Melanocyte of skin (primary cell): Measurements from ENCODE around the gene PAX8. TPM values are rescaled to one million over a fixed set of nuclear protein-coding genes. Genes with fewer than 3 reads are reported as not detected.

Experiments used
- total RNA-seq, 2 donors: library from RNA; depleted of rRNA; stranded (reverse); fragments of >200 nt; gene quantifications; 2 replicates each; pipeline ENCODE4 v1.2.3, GENCODE V29; 2012

The PAX8 gene
- under 1 TPM in 1 of 2 donors, not detected in 1; under 0.01 TPM for total RNA-seq

GRCh38 chr2:113278742-113279139, at the start of gene PAX8:
PAX8 (minus strand) TSS chr2:113278921; CDS start chr2:113278394, 527 bp downstream.

GRCh38 chr2:113173542-113174375, 105.0 kb downstream of the PAX8 start, which contains the start of gene PSD4:
PSD4 (plus strand) TSS chr2:113173971; CDS start chr2:113182457, 8,486 bp downstream.

Other genes with a start within 250 kb of the PAX8 start
- gene IL36B, start 226.1 kb downstream of the PAX8 start, total RNA-seq = not detected
- gene IL36RN, start 219.7 kb downstream of the PAX8 start, total RNA-seq = not detected
- gene IL1F10, start 211.0 kb downstream of the PAX8 start, total RNA-seq = not detected
- under 1 TPM; 0.33 to 0.69 TPM for gene IL1RN, start 151.3 kb downstream of the PAX8 start, total RNA-seq
- 1 to 10 TPM in 1 of 2 donors, under 1 TPM in 1; 0.67 to 2.8 TPM for gene PSD4, start 105.0 kb downstream of the PAX8 start, total RNA-seq
- 10 to 100 TPM; 13.4 to 19.0 TPM for gene ZNG1B, start 158.8 kb upstream of the PAX8 start, total RNA-seq
- under 1 TPM in 1 of 2 donors, not detected in 1; 0.34 TPM for gene FOXD4L1, start 219.7 kb upstream of the PAX8 start, total RNA-seq